ENCODE measurements around the gene USP25.

- TF ChIP-seq CTCF (IDR thresholded peaks at IDR 0.05; ENCODE audit: control extremely low read depth in 1 of 3, insufficient read depth in 1 of 3, low read depth in 1 of 3, low read length in 3 of 3) (no peak), POLR2A (IDR thresholded peaks at IDR 0.05; ENCODE audit: control extremely low read depth in 1 of 2, low read depth in 2 of 2, low read length in 2 of 2) (no peak), RNF2 (IDR thresholded peaks at IDR 0.05; ENCODE audit: borderline replicate concordance, low read depth, low read length, missing control alignments, poor library complexity, severe bottlenecking) (no peak), JUN (IDR thresholded peaks at IDR 0.05; ENCODE audit: low read depth, low read length) (no peak), GABPA (IDR thresholded peaks at IDR 0.05; ENCODE audit: borderline replicate concordance, insufficient read depth, low read length) (no peak), CREB1 (IDR thresholded peaks at IDR 0.05) (no peak), TAF1 (IDR thresholded peaks at IDR 0.05; ENCODE audit: low read depth, low read length) (no peak)
These were observed 141.0 kb downstream of the USP25 start for GRCh38 chr21:15870819-15871218.

Data from H1 (cell line).